HCT116 (cell line): ENCODE results near the gene CES4A.

ENCODE experiments used
- CEBPB ChIP-seq: IDR thresholded peaks from 2 replicates; pipeline ENCODE4 v1.6.1; 2012; ENCODE audit warnings: low read depth
- CTCF ChIP-seq, 3 experiments: fragments of 200-600 bp in 1 of 3; sonication (generic) in 1 of 3; IDR thresholded peaks in 2 of 3; conservative IDR thresholded peaks in 1 of 3; 2 replicates each; pipeline ENCODE4 v1.5.1; 2012 to 2017; ENCODE audit warnings: low read depth in 2 of 3, low read length in 2 of 3, antibody characterized with exemption in 1 of 3, borderline replicate concordance in 1 of 3, control low read depth in 1 of 3, mild to moderate bottlenecking in 1 of 3, mixed read lengths in 1 of 3, mixed run types in 1 of 3, moderate library complexity in 1 of 3; ENCODE audit not compliant: insufficient read depth in 1 of 3
- EZH2 ChIP-seq: fragments of 200-600 bp; sonication (generic); IDR thresholded peaks from 2 replicates; pipeline ENCODE4 v1.6.1; 2017; ENCODE audit warnings: antibody characterized with exemption, mixed run types
- EZH2phosphoT487 ChIP-seq: fragments of 200-600 bp; IDR thresholded peaks from 2 replicates; pipeline ENCODE4 v1.6.1; 2018; ENCODE audit warnings: antibody characterized with exemption, borderline replicate concordance
- FOSL1 ChIP-seq: IDR thresholded peaks from 2 replicates; pipeline ENCODE4 v1.6.1; 2012; ENCODE audit warnings: low read depth
- POLR2A ChIP-seq: IDR thresholded peaks from 2 replicates; pipeline ENCODE4 v1.7.0; 2011; ENCODE audit warnings: borderline replicate concordance; ENCODE audit not compliant: insufficient read depth, insufficient read length; ENCODE audit errors: extremely low read depth
- POLR2AphosphoS5 ChIP-seq: IDR thresholded peaks from 2 replicates; pipeline ENCODE4 v1.6.1; 2011; ENCODE audit warnings: mild to moderate bottlenecking, low read depth, low read length, moderate library complexity
- RAD21 ChIP-seq: IDR thresholded peaks from 2 replicates; pipeline ENCODE4 v1.6.1; 2012; ENCODE audit warnings: low read depth, mild to moderate bottlenecking
- REST ChIP-seq: IDR thresholded peaks from 2 replicates; pipeline ENCODE4 v1.6.1; 2012; ENCODE audit warnings: low read depth
- SIN3A ChIP-seq: IDR thresholded peaks from 2 replicates; pipeline ENCODE4 v1.6.1; 2012; ENCODE audit warnings: low read depth
- ZBTB33 ChIP-seq: IDR thresholded peaks from 2 replicates; pipeline ENCODE4 v1.6.1; 2011; ENCODE audit warnings: mild to moderate bottlenecking, low read length, moderate library complexity; ENCODE audit not compliant: insufficient replicate concordance; ENCODE audit errors: extremely low read depth
- ZFX ChIP-seq: fragments of 450-650 bp; IDR thresholded peaks from 2 replicates; pipeline ENCODE4 v1.6.1; 2017
- ZNF274 ChIP-seq: fragments of 200-500 bp; sonication (Bioruptor generic); IDR thresholded peaks from 2 replicates; pipeline ENCODE4 v1.6.1; 2014; ENCODE audit warnings: mild to moderate bottlenecking, low read depth, low read length, inconsistent platforms

DNA sequence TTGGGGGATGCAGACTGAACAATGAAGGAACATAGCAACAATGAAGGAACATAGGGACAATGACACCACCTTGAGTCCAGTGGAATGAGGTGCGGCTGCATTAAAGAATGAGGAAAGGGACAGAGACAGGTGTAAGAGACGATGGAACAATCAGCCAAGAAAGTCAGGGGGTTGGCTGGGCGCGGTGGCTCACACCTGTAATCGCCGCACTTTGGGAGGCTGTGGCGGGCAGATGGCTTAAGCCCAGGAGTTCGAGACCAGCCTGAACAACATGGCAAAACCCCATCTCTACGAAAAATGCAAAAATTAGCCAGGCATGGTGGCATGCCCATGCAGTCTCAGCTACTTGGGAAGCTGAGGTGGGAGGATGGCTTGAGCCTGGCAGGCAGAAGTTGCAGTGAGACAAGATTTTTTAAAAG, 26.9 kb downstream of the CES4A start:
- TF ChIP-seq CTCF (IDR thresholded peaks at IDR 0.05 in 2 of 3, conservative IDR thresholded peaks at IDR 0.05 in 1 of 3; ENCODE audit: borderline replicate concordance in 1 of 3, insufficient read depth in 1 of 3, low read depth in 2 of 3, low read length in 2 of 3), result peak; percentile 15 to 83 (median 52); a peak in 3 of 6 replicates
- no peak for TF ChIP-seq EZH2
- TF ChIP-seq RAD21, result peak; percentile 89
- no peak for TF ChIP-seq POLR2A
- TF ChIP-seq EZH2phosphoT487, result no peak
- TF ChIP-seq ZFX, result no peak
- TF ChIP-seq ZBTB33, result no peak
- no peak for TF ChIP-seq REST
- TF ChIP-seq ZNF274, result no peak
- TF ChIP-seq FOSL1, result no peak
- no peak for TF ChIP-seq SIN3A
- TF ChIP-seq POLR2AphosphoS5, result no peak
- TF ChIP-seq CEBPB, result no peak
